GM20000 (cell line): ENCODE results near the gene KAZN.

ENCODE experiments used
- DNase-seq: peaks from one replicate; pipeline ENCODE4 v3.0.0; 2012; ENCODE audit warnings: low spot score
- CTCF ChIP-seq: IDR thresholded peaks from 2 replicates; pipeline ENCODE4 v1.5.1; 2012; ENCODE audit warnings: mild to moderate bottlenecking, control low read depth; ENCODE audit errors: extremely low read depth, missing control alignments

KAZN gene

GRCh38 chr1:15004396-15004795 is 405.9 kb downstream of the KAZN start:
- DNase-seq = no peak
- no peak for TF ChIP-seq CTCF

- no peak for TF ChIP-seq CTCF
- no peak for DNase-seq
Observed at GRCh38 chr1:15005116-15005515, 406.6 kb downstream of the KAZN start.

- no peak for TF ChIP-seq CTCF
- no peak for DNase-seq
Observed at GRCh38 chr1:15007368-15007767, 408.9 kb downstream of the KAZN start.

GRCh38 chr1:15007842-15008241 is 409.4 kb downstream of the KAZN start:
- TF ChIP-seq CTCF = no peak
- no peak for DNase-seq

- no peak for DNase-seq
- no peak for TF ChIP-seq CTCF
Observed at GRCh38 chr1:15008783-15009729, 410.6 kb downstream of the KAZN start.

GRCh38 chr1:15011160-15011559 is 412.7 kb downstream of the KAZN start:
- TF ChIP-seq CTCF = no peak
- no peak for DNase-seq

GRCh38 chr1:15011661-15012060 is 413.2 kb downstream of the KAZN start:
- TF ChIP-seq CTCF = no peak
- no peak for DNase-seq
